Measurements from ENCODE around the gene SEMA3A.
A peak's percentile ranks its signal among the peaks of the same experiment; 100 is the strongest.

The SEMA3A gene

DNA sequence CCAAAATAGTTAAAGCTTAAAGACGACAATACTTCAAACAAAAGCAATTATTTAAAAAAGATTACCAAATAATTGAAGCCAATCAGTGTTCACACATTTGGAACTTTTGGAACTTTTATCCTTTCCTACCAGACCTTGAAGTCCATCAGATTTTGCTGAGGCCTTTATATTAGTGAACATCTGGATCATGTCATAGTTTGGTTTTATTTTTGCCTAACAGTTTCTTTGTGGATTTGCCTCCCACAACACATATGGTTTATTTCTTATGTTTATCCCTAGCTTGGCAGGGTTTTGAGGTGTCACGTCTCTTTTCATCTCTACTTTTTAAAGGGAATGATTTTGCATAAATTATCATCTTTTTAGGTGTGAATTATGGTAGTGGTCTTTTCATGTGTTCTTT is 242.4 kb downstream of the SEMA3A start:
- no peak for FAIRE-seq
- no peak for DNase-seq (ENCODE audit: insufficient read length, low spot score)

DNA sequence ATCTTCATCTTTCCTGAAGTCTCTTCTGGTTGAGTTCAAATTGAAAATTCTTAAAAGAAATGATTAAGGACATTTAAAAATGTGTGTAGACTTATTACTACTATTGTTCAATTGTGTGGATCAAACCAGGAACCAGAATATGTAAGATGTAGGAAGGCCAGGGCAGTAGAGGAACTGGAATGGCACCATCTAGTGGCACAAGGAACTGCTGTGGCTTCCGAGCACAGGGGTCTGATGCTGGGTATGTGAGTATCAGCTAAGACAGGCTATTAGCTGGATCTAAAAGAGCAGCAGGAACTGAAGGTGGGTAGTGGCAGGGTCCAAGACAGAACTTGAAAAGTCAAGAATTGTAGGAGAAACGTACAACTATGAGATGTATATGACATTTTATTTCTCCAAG is 247.3 kb downstream of the SEMA3A start:
- DNase-seq (ENCODE audit: insufficient read length, low spot score) (no peak), FAIRE-seq (no peak)

DNA sequence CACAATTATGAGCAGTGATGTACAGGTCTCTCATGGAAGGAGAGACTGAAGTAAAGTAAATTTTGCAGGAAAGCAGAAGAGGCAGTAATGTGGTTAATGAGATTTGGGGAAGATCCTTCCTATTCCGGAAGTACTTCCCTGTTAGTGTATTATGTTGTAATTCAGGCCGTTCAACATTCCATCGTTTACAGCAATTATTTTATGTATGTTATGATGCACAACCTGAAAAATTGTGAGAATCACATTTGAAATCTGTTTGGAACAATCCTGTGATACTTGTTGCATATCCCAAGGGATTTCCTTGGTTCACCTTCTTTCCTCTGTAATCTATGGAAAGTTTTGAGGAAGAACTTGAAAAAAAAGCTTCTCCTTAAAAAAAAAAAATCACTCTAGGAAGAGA is 247.8 kb downstream of the SEMA3A start:
- no peak for FAIRE-seq

DNA sequence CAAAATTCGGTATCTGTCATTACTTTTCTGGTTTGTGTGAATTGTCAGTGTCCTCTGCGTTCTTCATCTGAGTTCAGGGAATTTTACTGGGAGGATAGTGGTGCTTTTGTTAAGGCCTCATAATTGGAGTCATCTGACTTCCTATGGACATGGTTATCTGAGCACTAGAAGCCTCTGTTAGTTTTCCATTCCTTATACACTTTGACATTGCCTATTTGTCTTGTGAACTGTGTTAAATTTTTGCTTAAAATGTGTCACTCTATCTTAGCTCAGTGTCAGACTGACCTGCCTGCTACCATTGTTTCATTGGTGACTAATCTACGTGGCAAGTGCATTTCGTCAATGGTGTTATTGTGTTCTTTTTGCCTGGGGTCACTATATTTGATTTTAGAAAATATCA is 253.3 kb downstream of the SEMA3A start:
- FAIRE-seq (no peak), DNase-seq (ENCODE audit: insufficient read length, low spot score) (no peak)

More for the DNA sequence above, 247.8 kb downstream of the SEMA3A start:
- DNase-seq (ENCODE audit: insufficient read length, low spot score) = no peak

DNA sequence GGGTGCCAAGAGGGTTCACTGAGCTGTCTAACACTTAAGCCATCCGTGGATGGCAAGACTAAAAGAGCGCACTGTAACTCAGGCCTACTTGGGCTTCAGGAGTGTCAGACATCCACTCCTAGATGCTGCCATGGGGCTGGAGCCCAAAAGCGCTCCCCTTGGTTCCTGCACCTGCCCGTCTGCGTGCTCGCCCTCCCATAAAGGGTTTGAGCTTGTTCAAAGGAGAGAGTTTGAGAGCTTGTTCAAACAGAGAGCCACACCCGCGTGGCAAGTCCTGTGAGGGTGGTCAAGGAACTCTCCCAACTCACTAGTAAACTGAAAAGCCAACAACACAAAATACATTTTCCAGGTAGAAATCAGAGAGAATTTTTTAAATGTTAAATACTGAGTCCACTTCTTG is 256.7 kb downstream of the SEMA3A start:
- FAIRE-seq (no peak), DNase-seq (ENCODE audit: insufficient read length, low spot score) (no peak)

DNA sequence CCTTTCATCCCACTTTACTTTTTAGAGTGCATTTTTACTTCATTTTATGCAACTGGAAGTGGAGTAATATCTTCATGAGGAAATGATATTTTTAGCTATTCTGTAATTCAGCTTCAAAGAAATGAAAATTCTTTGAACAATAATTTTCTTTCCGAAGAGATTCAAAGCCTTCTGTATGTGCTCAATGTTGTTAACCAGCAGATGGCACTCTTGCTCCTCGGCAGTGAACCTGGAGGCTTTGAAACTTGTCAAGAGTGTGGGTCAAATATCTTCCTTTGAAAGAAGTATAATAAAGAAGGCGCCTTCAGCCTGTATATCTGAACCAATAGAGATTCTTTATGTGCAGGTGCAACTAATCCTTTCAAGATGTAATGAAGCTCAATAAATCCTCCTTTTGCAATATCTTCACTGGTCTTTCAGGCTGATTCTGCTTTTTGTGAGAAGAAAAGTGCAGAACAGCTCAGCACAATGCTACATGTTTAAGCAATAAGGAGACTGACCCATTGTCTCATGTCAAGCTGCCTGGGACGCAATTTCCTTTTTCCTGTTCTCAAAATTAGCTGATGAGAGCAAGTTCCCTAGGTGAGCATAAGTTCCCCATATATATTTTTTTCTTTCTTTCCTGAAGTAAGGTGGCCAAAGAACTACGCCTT is 258.4 kb downstream of the SEMA3A start:
- FAIRE-seq (no peak), DNase-seq (ENCODE audit: insufficient read length, low spot score) (peak; percentile 42)

DNA sequence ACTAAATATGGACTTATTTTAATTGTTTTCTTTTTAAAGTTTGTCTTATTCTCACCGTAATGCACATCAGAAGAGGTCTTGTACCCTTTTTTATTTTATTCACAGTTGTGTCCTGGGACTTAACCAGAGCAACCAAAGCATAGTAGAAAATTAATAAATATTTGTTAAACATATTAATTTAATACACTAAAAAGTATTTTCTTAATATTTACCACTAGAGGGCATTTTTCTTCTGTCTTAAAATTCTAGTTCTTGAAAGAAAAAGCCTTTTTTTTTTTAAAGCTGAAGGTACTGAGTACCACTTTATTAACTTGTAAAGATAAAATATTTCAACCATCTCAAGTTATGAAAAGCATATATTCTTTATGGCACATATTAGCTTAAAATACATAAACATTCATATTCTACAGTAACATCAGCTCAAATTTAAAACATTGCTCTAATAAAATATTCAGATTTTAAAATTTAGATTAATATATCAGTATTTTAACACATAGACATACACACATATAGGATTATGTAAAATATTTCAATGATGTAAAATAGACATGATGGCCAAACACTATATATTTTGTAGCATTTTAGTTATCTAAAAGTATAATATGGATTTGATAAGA is 260.4 kb downstream of the SEMA3A start:
- DNase-seq (ENCODE audit: insufficient read length, low spot score) (no peak), FAIRE-seq (no peak)

DNA sequence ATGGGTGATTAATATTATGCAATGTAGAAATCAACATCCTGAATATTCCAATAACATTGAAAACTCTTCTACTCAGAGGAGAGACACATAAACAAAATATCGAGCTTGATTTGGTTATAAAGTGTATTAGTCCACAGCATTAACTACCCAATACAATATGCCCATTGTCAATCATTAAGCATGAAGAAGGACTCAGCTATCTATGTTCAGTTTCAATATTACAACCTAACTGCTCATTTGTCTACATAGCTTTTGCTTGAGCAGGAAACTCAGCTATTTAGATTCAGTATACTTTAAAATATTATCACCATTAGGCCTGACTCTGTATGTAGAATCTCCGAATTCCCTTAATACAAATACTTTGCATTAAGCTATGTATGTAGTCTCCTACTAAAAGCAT is 262.6 kb downstream of the SEMA3A start:
- no peak for FAIRE-seq
- no peak for DNase-seq (ENCODE audit: insufficient read length, low spot score)

DNA sequence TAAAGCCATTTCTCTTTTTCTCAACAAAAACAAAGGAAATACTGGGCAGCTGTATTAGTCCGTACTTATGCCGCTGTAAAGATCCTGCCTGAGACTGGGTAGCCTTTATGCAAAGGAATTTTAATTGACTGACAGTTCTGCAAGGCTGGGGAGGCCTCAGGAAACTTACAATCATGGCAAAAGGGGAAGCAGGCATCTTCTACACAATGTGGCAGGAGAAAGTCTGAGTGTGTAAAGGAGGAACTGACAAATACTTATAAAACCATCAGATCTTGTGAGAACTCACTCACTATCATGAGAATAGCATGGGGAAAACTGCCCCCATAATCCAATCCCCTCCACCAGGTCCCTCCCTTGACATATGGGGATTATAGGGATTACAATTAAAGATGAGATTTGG is 264.3 kb downstream of the SEMA3A start:
- FAIRE-seq (no peak), DNase-seq (ENCODE audit: insufficient read length, low spot score) (no peak)

DNA sequence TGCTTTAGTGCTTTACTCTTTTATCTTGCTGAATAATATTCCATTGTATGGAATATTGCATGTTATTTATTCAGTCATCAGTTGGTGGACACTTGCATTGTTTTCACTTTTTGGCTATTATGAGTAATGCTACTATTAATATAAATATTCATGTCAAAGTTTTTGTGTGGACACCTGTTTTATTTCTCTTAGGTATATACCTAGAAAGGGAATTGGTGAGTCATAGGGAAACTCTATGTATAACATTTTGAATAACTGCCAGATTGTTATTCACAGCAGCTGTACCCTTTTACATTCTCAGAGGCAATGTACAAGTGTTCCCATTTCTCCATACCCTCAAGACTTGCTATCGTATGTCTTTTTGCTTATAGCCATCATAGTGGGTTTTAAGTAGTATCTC is 268.7 kb downstream of the SEMA3A start:
- no peak for FAIRE-seq
- DNase-seq (ENCODE audit: insufficient read length, low spot score) = no peak

DNA sequence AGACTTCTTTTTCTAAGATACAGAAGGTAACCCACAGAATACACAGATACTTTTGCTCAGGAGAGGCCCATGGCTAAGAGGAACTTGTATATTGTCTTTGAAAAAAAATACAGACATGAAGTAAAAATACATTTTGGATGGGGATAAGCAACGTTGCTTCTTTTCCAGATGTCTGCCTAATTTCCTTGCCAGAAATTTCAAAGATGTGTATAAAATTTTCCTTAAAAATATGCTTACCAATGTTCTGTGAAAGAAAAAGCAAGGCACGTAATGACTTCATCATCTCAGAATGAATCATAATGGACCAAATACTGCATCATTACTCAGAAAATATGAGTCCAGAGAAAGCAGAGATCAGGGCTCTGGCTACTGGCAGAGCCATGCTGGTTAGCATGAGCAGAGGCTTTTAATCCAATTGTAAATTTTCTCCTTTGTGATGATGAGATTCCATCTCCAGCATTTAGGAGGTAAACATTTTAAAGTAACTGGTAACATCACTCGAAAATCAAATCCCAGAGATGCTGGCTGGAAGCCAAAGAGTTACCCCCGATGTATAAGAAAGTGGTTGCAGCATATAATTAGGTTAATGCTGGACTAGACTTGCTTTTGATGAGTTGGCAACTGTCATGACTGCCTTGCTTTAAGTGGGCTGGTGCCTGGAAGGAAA is 272.5 kb downstream of the SEMA3A start:
- DNase-seq (ENCODE audit: insufficient read length, low spot score) (no peak), FAIRE-seq (no peak)

DNA sequence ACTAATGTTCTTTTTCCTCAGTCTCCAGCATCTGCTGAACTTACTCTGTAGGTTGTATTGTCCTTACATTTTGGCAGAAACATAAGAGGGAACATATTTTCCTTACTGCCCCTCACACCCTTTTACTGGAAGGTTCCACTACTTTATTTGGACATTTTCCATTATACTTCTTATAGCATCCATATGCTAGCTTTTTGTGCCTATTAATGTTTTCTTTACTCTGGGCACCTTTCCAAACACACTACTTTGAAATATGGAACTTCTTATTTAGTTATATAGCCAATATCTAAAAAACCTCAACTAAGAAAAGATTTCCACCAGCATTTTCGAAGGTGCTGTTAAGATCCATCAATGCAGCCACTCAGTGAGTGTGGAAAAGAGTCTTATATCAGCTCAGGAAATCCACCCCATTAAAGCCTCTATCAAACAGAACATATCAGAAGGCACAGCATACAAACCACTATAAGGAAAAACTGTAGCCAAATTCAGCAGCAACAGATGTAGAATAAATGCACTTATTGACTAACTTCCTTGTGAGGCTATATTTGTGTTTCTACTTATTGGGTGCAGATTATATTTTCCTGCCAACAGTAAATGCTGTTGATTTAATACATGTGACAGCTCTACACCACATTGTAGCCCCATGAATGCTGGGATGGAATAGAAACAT is 273.2 kb downstream of the SEMA3A start:
- FAIRE-seq (no peak), DNase-seq (ENCODE audit: insufficient read length, low spot score) (no peak)

DNA sequence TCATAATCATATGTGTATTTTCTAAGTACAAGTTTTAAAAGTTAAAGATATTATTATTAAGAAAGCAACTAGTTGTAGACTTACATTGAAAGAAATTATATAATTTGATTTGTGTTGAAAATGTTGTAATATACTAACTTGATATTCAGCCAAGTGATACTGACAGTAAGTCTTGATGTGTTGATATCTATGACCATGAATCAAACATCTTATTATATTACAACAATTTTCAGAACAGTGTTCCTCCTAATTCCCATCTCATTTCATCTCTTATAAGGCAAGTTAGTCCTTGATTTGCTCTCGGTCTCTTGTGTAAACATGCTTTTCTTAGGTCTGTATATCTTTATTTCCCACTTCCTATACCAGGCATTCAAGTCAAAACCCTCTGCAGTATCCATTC is 276.4 kb downstream of the SEMA3A start:
- DNase-seq (ENCODE audit: insufficient read length, low spot score) (no peak), FAIRE-seq (no peak)

DNA sequence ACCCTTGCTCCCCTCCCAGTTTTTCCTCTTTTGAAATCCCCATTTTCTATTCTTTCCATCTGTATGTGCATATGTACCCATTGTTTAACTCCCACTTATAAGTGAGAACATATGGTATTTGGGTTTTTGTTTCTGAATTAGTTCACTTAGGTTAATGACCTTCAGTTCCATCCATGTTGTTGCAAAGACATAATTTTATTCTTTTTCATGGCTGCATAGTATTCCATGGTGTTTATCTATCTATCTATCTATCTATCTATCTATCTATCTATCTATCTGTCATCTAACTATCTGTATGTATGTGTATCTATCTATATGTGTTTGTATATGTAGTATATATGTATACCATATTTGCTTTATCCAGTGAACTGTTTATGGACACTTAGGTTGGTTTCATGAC is 281.4 kb downstream of the SEMA3A start:
- FAIRE-seq (no peak), DNase-seq (ENCODE audit: insufficient read length, low spot score) (no peak)

DNA sequence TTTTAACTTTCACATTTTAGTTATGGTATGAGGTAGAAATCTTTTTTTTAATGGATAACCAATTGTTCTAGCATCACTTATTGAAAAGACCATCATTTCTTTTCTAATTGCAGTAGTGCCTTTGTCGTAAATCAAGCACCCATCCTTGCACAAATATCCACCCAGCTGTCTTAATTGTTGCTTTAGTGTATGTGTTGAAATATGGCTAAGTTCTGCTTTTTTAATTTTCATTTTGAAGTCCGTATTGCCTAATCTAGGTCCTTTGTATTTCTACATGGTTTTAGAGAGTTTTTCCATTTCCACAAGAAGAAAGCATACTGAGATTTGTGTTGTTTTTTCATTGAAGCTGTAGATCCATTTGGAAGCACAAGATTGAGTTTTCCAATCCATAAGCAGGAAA is 286.1 kb downstream of the SEMA3A start:
- DNase-seq (ENCODE audit: insufficient read length, low spot score) = no peak
- FAIRE-seq = no peak

Data from HTR-8/SVneo (cell line).